ENCODE data around the gene IGIP.
A peak's percentile ranks its signal among the peaks of the same experiment; 100 is the strongest.

IGIP gene

GRCh38 chr5:140111859-140112551 is 13.7 kb upstream of the IGIP start:
- DNase-seq, result no peak

GRCh38 chr5:140112685-140113179 is 13.0 kb upstream of the IGIP start:
- DNase-seq, result no peak

- DNase-seq, result no peak
Measured at GRCh38 chr5:140113180-140113698, 12.5 kb upstream of the IGIP start.

- peak; percentile 54 for DNase-seq
Measured at GRCh38 chr5:140113699-140114263, 12.0 kb upstream of the IGIP start, which contains the start of gene PURA. Gene PURA, plus strand, starts transcription at chr5:140114109. Its CDS starts 73 bp downstream, at chr5:140114182.

GRCh38 chr5:140114341-140115185 is 11.2 kb upstream of the IGIP start:
- DNase-seq, result peak; percentile 20

GRCh38 chr5:140115186-140115500 is 10.6 kb upstream of the IGIP start:
- no peak for DNase-seq

GRCh38 chr5:140116716-140117115 is 9.0 kb upstream of the IGIP start:
- DNase-seq, result no peak

- DNase-seq, result no peak
Measured at GRCh38 chr5:140117523-140117922, 8.2 kb upstream of the IGIP start.

GRCh38 chr5:140118302-140118936 is 7.3 kb upstream of the IGIP start:
- no peak for DNase-seq

- no peak for DNase-seq
Measured at GRCh38 chr5:140126315-140127012, 727 bp downstream of the IGIP start.

GRCh38 chr5:140128376-140128775 is 2.6 kb downstream of the IGIP start:
- DNase-seq, result no peak

GRCh38 chr5:140130949-140131733 is 5.4 kb downstream of the IGIP start:
- DNase-seq, result no peak

GRCh38 chr5:140131967-140132409 is 6.3 kb downstream of the IGIP start:
- DNase-seq, result no peak

GRCh38 chr5:140133514-140134167 is 7.9 kb downstream of the IGIP start:
- DNase-seq, result no peak

- no peak for DNase-seq
Measured at GRCh38 chr5:140134277-140134935, 8.7 kb downstream of the IGIP start.

- DNase-seq, result no peak
Measured at GRCh38 chr5:140135127-140135526, 9.4 kb downstream of the IGIP start.

- DNase-seq, result no peak
Measured at GRCh38 chr5:140136624-140137023, 10.9 kb downstream of the IGIP start.

- DNase-seq, result no peak
Measured at GRCh38 chr5:140140435-140140834, 14.7 kb downstream of the IGIP start.

- no peak for DNase-seq
Measured at GRCh38 chr5:140141241-140141640, 15.5 kb downstream of the IGIP start.

- DNase-seq, result no peak
Measured at GRCh38 chr5:140142246-140142645, 16.5 kb downstream of the IGIP start.
